ENCODE results near the gene HEXIM1. TPM values are rescaled to one million over a fixed set of nuclear protein-coding genes. Genes with fewer than 3 reads are reported as not detected.

HEXIM1 gene
- total and polyA plus RNA-seq, 2 experiments from 2014 or later, result 9.2 to 10.9 TPM

GRCh38 chr17:45135978-45136791 lies 12.1 kb upstream of the HEXIM1 start:
- H2AFZ ChIP-seq, result peak overlapping the region; percentile 4; the same call in 1 of the 2 replicates
- H3K27me3 Mint-ChIP-seq (ENCODE audit: insufficient read depth, low read depth, poor library complexity), result peaks cover 16% of the 10 kb centered on the region
- no peaks in the 10 kb centered on the region for H3K27me3 ChIP-seq (ENCODE audit: insufficient read depth)
- H3K9me3 Mint-ChIP-seq, result no peaks in the 10 kb centered on the region
- peak overlapping the region; percentile 67 for H3K4me2 ChIP-seq
- DNase-seq (ENCODE audit: low spot score), result no peak
- no peak for ATAC-seq
- H3F3A ChIP-seq (replicated peaks; ENCODE audit: low read depth), result peaks cover 8% of the 10 kb centered on the region; the same call in 1 of the 2 replicates
- H3K4me1 Mint-ChIP-seq, result peaks cover 6% of the 10 kb centered on the region; the same call in 2 of the 3 replicates
- H3K27ac ChIP-seq (ENCODE audit: low read depth), result no peak overlapping the region
- H3K27ac Mint-ChIP-seq, result 0 out of 2 replicates have a peak overlapping the region, but pooled peaks have one; percentile 27
- H3K36me3 Mint-ChIP-seq (ENCODE audit: low read depth), result peaks cover 5% of the 10 kb centered on the region; the same call in 1 of the 3 replicates
- no peaks in the 10 kb centered on the region for H3K9me2 ChIP-seq (ENCODE audit: insufficient read depth)
- no peaks in the 10 kb centered on the region for H3K79me2 ChIP-seq (replicated peaks; ENCODE audit: insufficient read depth)
- H3K4me3 Mint-ChIP-seq, result peak overlapping the region; percentile 73
- H4K20me1 ChIP-seq (replicated peaks; ENCODE audit: insufficient read depth), result no peaks in the 10 kb centered on the region; the same call in 1 of the 2 replicates
- H3K4me1 ChIP-seq (ENCODE audit: insufficient read depth), result peaks cover 3% of the 10 kb centered on the region; the same call in 1 of the 2 replicates
- H3K36me3 ChIP-seq (ENCODE audit: insufficient read depth), result no peaks in the 10 kb centered on the region
- H3K4me3 ChIP-seq, result peak overlapping the region; percentile 50
- TF ChIP-seq POLR2AphosphoS5 (IDR thresholded peaks at IDR 0.05; ENCODE audit: low read depth) (no peak), NANOG (IDR thresholded peaks at IDR 0.05; ENCODE audit: borderline replicate concordance) (no peak), JUNB (IDR thresholded peaks at IDR 0.05; ENCODE audit: unreplicated experiment) (no peak), REST (IDR thresholded peaks at IDR 0.05; ENCODE audit: unreplicated experiment) (no peak), ETS1 (IDR thresholded peaks at IDR 0.05) (no peak), CREB1 (CRISPR knock-in tag; IDR thresholded peaks at IDR 0.05; ENCODE audit: low read depth) (no peak), ZNF331 (CRISPR knock-in tag; IDR thresholded peaks at IDR 0.05; ENCODE audit: low read depth) (no peak), EZH2 (IDR thresholded peaks at IDR 0.05; ENCODE audit: low read depth, unreplicated experiment) (no peak)
- TF ChIP-seq, protein P1, sequence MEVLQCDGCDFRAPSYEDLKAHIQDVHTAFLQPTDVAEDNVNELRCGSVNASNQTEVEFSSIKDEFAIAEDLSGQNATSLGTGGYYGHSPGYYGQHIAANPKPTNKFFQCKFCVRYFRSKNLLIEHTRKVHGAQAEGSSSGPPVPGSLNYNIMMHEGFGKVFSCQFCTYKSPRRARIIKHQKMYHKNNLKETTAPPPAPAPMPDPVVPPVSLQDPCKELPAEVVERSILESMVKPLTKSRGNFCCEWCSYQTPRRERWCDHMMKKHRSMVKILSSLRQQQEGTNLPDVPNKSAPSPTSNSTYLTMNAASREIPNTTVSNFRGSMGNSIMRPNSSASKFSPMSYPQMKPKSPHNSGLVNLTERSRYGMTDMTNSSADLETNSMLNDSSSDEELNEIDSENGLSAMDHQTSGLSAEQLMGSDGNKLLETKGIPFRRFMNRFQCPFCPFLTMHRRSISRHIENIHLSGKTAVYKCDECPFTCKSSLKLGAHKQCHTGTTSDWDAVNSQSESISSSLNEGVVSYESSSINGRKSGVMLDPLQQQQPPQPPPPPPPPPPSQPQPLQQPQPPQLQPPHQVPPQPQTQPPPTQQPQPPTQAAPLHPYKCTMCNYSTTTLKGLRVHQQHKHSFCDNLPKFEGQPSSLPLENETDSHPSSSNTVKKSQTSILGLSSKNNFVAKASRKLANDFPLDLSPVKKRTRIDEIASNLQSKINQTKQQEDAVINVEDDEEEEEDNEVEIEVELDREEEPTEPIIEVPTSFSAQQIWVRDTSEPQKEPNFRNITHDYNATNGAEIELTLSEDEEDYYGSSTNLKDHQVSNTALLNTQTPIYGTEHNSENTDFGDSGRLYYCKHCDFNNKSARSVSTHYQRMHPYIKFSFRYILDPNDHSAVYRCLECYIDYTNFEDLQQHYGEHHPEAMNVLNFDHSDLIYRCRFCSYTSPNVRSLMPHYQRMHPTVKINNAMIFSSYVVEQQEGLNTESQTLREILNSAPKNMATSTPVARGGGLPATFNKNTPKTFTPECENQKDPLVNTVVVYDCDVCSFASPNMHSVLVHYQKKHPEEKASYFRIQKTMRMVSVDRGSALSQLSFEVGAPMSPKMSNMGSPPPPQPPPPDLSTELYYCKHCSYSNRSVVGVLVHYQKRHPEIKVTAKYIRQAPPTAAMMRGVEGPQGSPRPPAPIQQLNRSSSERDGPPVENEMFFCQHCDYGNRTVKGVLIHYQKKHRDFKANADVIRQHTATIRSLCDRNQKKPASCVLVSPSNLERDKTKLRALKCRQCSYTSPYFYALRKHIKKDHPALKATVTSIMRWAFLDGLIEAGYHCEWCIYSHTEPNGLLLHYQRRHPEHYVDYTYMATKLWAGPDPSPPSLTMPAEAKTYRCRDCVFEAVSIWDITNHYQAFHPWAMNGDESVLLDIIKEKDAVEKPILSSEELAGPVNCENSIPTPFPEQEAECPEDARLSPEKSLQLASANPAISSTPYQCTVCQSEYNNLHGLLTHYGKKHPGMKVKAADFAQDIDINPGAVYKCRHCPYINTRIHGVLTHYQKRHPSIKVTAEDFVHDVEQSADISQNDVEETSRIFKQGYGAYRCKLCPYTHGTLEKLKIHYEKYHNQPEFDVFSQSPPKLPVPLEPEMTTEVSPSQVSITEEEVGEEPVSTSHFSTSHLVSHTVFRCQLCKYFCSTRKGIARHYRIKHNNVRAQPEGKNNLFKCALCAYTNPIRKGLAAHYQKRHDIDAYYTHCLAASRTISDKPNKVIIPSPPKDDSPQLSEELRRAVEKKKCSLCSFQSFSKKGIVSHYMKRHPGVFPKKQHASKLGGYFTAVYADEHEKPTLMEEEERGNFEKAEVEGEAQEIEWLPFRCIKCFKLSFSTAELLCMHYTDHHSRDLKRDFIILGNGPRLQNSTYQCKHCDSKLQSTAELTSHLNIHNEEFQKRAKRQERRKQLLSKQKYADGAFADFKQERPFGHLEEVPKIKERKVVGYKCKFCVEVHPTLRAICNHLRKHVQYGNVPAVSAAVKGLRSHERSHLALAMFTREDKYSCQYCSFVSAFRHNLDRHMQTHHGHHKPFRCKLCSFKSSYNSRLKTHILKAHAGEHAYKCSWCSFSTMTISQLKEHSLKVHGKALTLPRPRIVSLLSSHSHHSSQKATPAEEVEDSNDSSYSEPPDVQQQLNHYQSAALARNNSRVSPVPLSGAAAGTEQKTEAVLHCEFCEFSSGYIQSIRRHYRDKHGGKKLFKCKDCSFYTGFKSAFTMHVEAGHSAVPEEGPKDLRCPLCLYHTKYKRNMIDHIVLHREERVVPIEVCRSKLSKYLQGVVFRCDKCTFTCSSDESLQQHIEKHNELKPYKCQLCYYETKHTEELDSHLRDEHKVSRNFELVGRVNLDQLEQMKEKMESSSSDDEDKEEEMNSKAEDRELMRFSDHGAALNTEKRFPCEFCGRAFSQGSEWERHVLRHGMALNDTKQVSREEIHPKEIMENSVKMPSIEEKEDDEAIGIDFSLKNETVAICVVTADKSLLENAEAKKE (CRISPR knock-in tag; IDR thresholded peaks at IDR 0.05), result no peak
- TF ChIP-seq, protein P2, sequence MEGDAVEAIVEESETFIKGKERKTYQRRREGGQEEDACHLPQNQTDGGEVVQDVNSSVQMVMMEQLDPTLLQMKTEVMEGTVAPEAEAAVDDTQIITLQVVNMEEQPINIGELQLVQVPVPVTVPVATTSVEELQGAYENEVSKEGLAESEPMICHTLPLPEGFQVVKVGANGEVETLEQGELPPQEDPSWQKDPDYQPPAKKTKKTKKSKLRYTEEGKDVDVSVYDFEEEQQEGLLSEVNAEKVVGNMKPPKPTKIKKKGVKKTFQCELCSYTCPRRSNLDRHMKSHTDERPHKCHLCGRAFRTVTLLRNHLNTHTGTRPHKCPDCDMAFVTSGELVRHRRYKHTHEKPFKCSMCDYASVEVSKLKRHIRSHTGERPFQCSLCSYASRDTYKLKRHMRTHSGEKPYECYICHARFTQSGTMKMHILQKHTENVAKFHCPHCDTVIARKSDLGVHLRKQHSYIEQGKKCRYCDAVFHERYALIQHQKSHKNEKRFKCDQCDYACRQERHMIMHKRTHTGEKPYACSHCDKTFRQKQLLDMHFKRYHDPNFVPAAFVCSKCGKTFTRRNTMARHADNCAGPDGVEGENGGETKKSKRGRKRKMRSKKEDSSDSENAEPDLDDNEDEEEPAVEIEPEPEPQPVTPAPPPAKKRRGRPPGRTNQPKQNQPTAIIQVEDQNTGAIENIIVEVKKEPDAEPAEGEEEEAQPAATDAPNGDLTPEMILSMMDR (conservative IDR thresholded peaks at IDR 0.05; ENCODE audit: low read depth in 2 of 2), result no peak
